Measurements from ENCODE around the gene CDKAL1.

Gene CDKAL1

DNA sequence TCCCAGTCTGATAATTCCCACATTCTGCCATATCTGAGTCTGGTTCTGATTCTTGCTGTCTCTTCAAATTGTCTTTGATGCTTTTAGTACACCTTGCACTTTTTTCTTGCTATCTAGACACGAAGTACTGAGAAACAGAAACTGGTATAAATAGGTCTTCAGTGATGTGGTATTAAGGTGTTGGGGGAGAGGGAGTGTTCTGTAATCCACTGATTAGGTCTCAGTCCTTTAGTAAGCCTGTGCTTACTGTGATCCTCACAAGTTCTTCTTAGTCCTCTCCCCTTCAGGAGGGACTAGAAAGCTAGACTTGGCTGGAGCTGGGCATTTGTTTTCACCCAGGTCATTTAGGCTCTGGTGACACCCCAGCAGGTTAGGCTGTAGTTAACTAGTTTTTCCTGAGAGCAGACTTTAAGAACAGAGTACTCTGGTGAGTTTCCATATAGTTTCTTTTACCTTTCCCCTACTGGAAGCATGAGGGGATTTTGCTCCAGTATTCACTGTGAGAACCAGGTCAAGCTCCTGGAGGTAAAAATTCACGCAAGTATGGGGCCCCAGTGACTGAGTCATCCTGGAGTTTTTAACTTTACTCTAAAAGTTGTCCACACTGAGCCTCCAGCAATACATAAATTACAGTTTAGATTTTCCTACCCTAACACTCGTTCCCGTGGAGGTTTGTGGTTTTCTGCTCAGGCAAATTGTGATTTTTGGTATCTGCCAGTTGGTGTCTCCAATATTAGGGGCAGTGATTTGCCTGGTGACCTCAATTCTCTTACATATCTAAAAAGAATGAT is 154.6 kb downstream of the CDKAL1 start:
- H3K4me1 ChIP-seq (ENCODE audit: low read length) = peaks cover 17% of the 10 kb centered on the region
- peak overlapping the region; percentile 7; the same call in 1 of the 2 replicates for H3K9ac ChIP-seq (ENCODE audit: low read length)
- H3F3A ChIP-seq (ENCODE audit: insufficient read depth, low read length) = peaks cover 7% of the 10 kb centered on the region; the same call in 1 of the 2 replicates
- peaks cover 24% of the 10 kb centered on the region for H3K79me2 ChIP-seq (ENCODE audit: low read length)
- H3K36me3 ChIP-seq (replicated peaks; ENCODE audit: insufficient read depth, low read length) = no peaks in the 10 kb centered on the region
- H4K20me1 ChIP-seq (ENCODE audit: insufficient read depth, low read length) = no peaks in the 10 kb centered on the region
- no peaks in the 10 kb centered on the region for H3K9me2 ChIP-seq (replicated peaks; ENCODE audit: insufficient read depth, low read length)
- TF ChIP-seq EZH2 (optimal IDR thresholded peaks at IDR 0.05; ENCODE audit: low read depth, low read length) (no peak), CTCF (IDR thresholded peaks at IDR 0.05; ENCODE audit: low read length) (no peak), EZH2phosphoT487 (IDR thresholded peaks at IDR 0.05; ENCODE audit: low read length) (no peak)
- H3K9me3 ChIP-seq (replicated peaks; ENCODE audit: insufficient read depth, low read length) = no peaks in the 10 kb centered on the region
- H3K4me2 ChIP-seq (ENCODE audit: low read depth, low read length) = peak overlapping the region; percentile 55
- no peaks in the 10 kb centered on the region for H3K27me3 ChIP-seq (replicated peaks; ENCODE audit: insufficient read depth, low read length)
- no peak overlapping the region for H2AFZ ChIP-seq (ENCODE audit: low read length)
- peak; percentile 84 for DNase-seq
- peak overlapping the region; percentile 1; the same call in 1 of the 2 replicates for H3K4me3 ChIP-seq (ENCODE audit: low read length)
- peak overlapping the region; percentile 43; the same call in 1 of the 2 replicates for H3K27ac ChIP-seq (ENCODE audit: low read length)

DNA sequence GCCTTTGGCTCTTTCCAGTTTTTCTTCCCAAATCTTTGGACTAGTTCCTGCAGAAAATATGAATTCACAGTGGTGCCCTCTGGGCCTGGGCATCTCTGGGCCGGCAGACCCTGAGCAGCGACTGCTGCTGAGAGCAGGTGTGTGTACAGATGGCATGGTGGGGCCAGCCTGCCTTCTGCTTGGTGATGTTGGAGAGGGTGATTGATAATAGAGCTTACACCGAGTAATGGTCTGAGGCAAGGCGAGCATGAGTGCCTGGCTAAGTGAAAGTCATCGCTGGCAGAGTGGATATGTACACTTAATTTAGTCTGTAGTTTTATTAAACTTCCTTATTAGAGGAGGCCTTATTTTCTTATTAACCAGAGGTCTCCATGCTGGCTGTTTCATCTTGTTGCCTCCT is 156.9 kb downstream of the CDKAL1 start:
- H3F3A ChIP-seq (ENCODE audit: insufficient read depth, low read length) = peaks cover 7% of the 10 kb centered on the region; the same call in 1 of the 2 replicates
- H4K20me1 ChIP-seq (ENCODE audit: insufficient read depth, low read length) = no peaks in the 10 kb centered on the region
- H3K27ac ChIP-seq (ENCODE audit: low read length) = no peak overlapping the region
- no peak overlapping the region for H3K4me3 ChIP-seq (ENCODE audit: low read length)
- H3K9ac ChIP-seq (ENCODE audit: low read length) = no peak overlapping the region
- H3K27me3 ChIP-seq (replicated peaks; ENCODE audit: insufficient read depth, low read length) = no peaks in the 10 kb centered on the region
- no peaks in the 10 kb centered on the region for H3K9me2 ChIP-seq (replicated peaks; ENCODE audit: insufficient read depth, low read length)
- no peaks in the 10 kb centered on the region for H3K36me3 ChIP-seq (replicated peaks; ENCODE audit: insufficient read depth, low read length)
- no peak overlapping the region for H2AFZ ChIP-seq (ENCODE audit: low read length)
- no peak for TF ChIP-seq EZH2phosphoT487 (IDR thresholded peaks at IDR 0.05; ENCODE audit: low read length)
- no peak for TF ChIP-seq EZH2 (optimal IDR thresholded peaks at IDR 0.05; ENCODE audit: low read depth, low read length)
- TF ChIP-seq CTCF (IDR thresholded peaks at IDR 0.05; ENCODE audit: low read length) = no peak
- peaks cover 17% of the 10 kb centered on the region for H3K4me1 ChIP-seq (ENCODE audit: low read length)
- DNase-seq = no peak
- H3K79me2 ChIP-seq (ENCODE audit: low read length) = peaks cover 23% of the 10 kb centered on the region
- no peak overlapping the region for H3K4me2 ChIP-seq (ENCODE audit: low read depth, low read length)
- no peaks in the 10 kb centered on the region for H3K9me3 ChIP-seq (replicated peaks; ENCODE audit: insufficient read depth, low read length)

- TF ChIP-seq EZH2phosphoT487 (IDR thresholded peaks at IDR 0.05; ENCODE audit: low read length) = no peak
- TF ChIP-seq CTCF (IDR thresholded peaks at IDR 0.05; ENCODE audit: low read length) = no peak
- TF ChIP-seq EZH2 (optimal IDR thresholded peaks at IDR 0.05; ENCODE audit: low read depth, low read length) = no peak
- H3K27ac ChIP-seq (ENCODE audit: low read length) = no peak overlapping the region
- no peak overlapping the region for H3K9ac ChIP-seq (ENCODE audit: low read length)
- no peak overlapping the region for H3K4me3 ChIP-seq (ENCODE audit: low read length)
- H3K27me3 ChIP-seq (replicated peaks; ENCODE audit: insufficient read depth, low read length) = no peaks in the 10 kb centered on the region
- H3F3A ChIP-seq (ENCODE audit: insufficient read depth, low read length) = peaks cover 7% of the 10 kb centered on the region; the same call in 1 of the 2 replicates
- no peak overlapping the region for H2AFZ ChIP-seq (ENCODE audit: low read length)
- no peak for DNase-seq
- H3K4me1 ChIP-seq (ENCODE audit: low read length) = peaks cover 17% of the 10 kb centered on the region
- H3K9me2 ChIP-seq (replicated peaks; ENCODE audit: insufficient read depth, low read length) = no peaks in the 10 kb centered on the region
- H3K36me3 ChIP-seq (replicated peaks; ENCODE audit: insufficient read depth, low read length) = no peaks in the 10 kb centered on the region
- no peaks in the 10 kb centered on the region for H4K20me1 ChIP-seq (ENCODE audit: insufficient read depth, low read length)
- H3K4me2 ChIP-seq (ENCODE audit: low read depth, low read length) = no peak overlapping the region
- H3K79me2 ChIP-seq (ENCODE audit: low read length) = peaks cover 22% of the 10 kb centered on the region
- H3K9me3 ChIP-seq (replicated peaks; ENCODE audit: insufficient read depth, low read length) = no peaks in the 10 kb centered on the region
Measured at GRCh38 chr6:20692023-20692422, 157.8 kb downstream of the CDKAL1 start.
